Measurements from ENCODE around the gene FGD4. TPM values are rescaled to one million over a fixed set of nuclear protein-coding genes. Genes with fewer than 3 reads are reported as not detected.

FGD4 gene
- total RNA-seq, 2 experiments from 2014 or later, result 0.08 to 0.15 TPM

GRCh38 chr12:32471591-32472001 lies 72.2 kb downstream of the FGD4 start:
- POLR2A ChIA-PET, result no interaction called here
- no peaks in the 10 kb centered on the region for H3K4me1 Mint-ChIP-seq
- CTCF ChIA-PET, result interaction anchor here (0.5 kb wide), 1 partner anchor 214 kb away, joined by 3 read pairs; no protein-coding TSS in a partner anchor

DNA sequence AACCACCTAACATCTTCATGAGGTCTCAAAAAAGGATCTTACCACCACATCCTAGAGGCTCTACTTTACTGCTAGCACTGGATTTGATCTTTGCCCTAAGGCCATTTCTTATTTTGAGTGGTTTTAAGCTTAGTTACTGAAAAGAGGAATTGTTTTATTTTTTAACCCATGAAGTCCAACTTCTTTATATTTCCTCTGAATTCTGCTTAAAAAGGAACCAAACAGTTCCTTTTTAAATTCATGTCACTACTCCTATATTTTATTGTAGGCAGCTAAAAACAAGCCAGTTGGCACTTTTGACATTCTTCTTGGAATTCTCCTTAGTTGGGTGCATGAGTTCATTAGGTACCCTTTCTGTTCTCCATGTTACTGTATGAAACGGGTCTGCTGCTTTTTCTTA lies 76.4 kb downstream of the FGD4 start:
- no peaks in the 10 kb centered on the region for H3K9me3 Mint-ChIP-seq
- DNase-seq, result no peak
- POLR2A ChIA-PET, result no interaction called here
- CTCF ChIA-PET, result no interaction called here
- no peak overlapping the region for H3K27ac Mint-ChIP-seq
- H3K36me3 Mint-ChIP-seq (ENCODE audit: low read depth), result no peaks in the 10 kb centered on the region
- H3K27me3 Mint-ChIP-seq, result peaks cover 4% of the 10 kb centered on the region
- no peaks in the 10 kb centered on the region for H3K4me1 Mint-ChIP-seq
- H3K4me3 Mint-ChIP-seq, result no peak overlapping the region

More at GRCh38 chr12:32471591-32472001, 72.2 kb downstream of the FGD4 start:
- peaks cover 1% of the 10 kb centered on the region for H3K27me3 Mint-ChIP-seq
- no peak overlapping the region for H3K4me3 Mint-ChIP-seq
- no peaks in the 10 kb centered on the region for H3K9me3 Mint-ChIP-seq
- no peak overlapping the region for H3K27ac Mint-ChIP-seq
- no peaks in the 10 kb centered on the region for H3K36me3 Mint-ChIP-seq (ENCODE audit: low read depth)
- no peak for DNase-seq

DNA sequence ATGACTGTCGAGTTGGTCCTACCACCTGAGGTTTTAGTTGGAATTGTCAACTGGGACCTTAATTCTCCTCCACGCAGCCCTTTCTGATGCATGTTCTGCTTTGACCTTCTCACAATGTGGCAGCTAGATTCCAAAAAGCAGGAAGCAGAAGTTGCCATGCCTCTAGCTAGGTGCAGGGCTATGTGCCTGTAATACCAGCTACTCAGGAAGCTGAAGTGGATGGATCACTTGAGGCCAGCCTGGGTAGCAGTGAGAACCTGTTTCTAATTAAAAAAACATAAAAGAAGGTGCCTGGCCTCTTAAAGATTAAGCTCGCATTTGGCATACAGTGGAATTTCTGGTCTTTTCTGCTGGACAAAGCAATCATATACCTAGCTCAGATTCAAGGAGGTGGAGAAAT lies 77.1 kb downstream of the FGD4 start:
- CTCF ChIA-PET, result no interaction called here
- no peak overlapping the region for H3K27ac Mint-ChIP-seq
- POLR2A ChIA-PET, result no interaction called here
- no peaks in the 10 kb centered on the region for H3K36me3 Mint-ChIP-seq (ENCODE audit: low read depth)
- no peaks in the 10 kb centered on the region for H3K9me3 Mint-ChIP-seq
- no peaks in the 10 kb centered on the region for H3K4me1 Mint-ChIP-seq
- H3K27me3 Mint-ChIP-seq, result peaks cover 4% of the 10 kb centered on the region
- H3K4me3 Mint-ChIP-seq, result no peak overlapping the region
- no peak for DNase-seq

GRCh38 chr12:32477714-32478113 lies 78.4 kb downstream of the FGD4 start:
- H3K9me3 Mint-ChIP-seq, result no peaks in the 10 kb centered on the region
- no peak overlapping the region for H3K4me3 Mint-ChIP-seq
- H3K27me3 Mint-ChIP-seq, result peaks cover 4% of the 10 kb centered on the region
- no peak overlapping the region for H3K27ac Mint-ChIP-seq
- H3K4me1 Mint-ChIP-seq, result no peaks in the 10 kb centered on the region
- ChIA-PET POLR2A (no interaction called here), CTCF (no interaction called here)
- H3K36me3 Mint-ChIP-seq (ENCODE audit: low read depth), result no peaks in the 10 kb centered on the region
- no peak for DNase-seq

GRCh38 chr12:32478166-32478565 lies 78.8 kb downstream of the FGD4 start:
- CTCF ChIA-PET, result no interaction called here
- H3K4me3 Mint-ChIP-seq, result no peak overlapping the region
- peaks cover 4% of the 10 kb centered on the region for H3K27me3 Mint-ChIP-seq

DNA sequence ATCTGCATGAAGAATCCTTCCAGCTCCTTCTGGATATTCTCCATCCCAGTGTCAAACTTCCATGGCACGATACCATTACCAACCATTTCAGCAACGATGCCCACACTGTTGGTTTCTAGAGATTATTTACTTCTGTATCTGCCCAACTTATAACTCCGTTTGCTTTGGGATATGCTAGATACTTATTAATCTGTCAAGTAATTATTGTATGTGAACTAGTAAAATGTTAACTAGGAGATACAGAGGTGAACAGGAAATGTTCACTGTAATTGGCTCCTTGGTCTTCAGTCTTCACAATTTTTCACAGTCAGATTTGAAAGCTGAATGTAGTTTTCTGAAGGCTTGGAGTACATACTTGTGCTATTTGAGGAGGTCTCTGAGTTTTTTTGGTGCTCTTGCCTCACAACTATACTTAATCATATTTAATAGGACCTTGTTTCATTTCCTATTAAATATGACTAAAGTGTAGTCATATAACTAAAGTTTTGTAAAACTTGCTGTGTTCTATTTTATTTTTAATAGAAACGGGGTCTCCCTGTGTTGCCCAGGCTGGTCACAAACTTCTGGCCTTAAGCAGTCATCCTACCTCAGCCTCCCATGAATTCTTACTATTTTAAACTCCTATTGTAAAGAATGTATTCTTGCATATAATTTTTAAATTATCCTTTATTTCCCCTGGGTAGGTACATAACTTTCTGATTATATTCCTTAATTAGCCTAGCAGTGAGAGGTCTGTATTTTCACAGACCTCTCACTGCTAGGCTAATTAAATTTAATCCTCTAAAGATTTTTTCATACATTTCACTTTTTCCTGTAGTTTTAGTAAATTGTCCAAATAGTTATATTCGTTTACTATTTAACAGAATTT lies 79.7 kb downstream of the FGD4 start:
- POLR2A ChIA-PET, result no interaction called here

More at GRCh38 chr12:32478166-32478565, 78.8 kb downstream of the FGD4 start:
- no peaks in the 10 kb centered on the region for H3K9me3 Mint-ChIP-seq
- no peak for DNase-seq
- POLR2A ChIA-PET, result no interaction called here
- no peak overlapping the region for H3K27ac Mint-ChIP-seq
- no peaks in the 10 kb centered on the region for H3K4me1 Mint-ChIP-seq
- H3K36me3 Mint-ChIP-seq (ENCODE audit: low read depth), result no peaks in the 10 kb centered on the region

DNA sequence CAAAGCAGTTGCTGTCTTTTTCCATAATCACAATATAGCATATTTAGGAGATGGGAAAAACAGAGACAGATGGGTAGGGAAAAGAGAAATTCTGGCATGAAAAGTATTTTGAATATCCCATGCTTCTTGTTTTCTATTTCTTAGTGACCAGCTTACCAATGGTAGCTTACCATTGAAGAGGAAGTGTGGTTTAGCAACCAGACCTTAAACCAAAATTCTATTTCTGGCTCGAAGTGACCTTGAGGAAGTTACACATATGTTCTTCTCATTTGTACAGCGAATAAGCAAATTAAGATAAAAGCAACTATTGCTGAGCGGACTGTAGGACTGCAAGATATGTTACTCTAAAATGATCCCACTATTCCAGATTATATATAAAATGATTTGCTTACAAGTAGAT lies 82.9 kb downstream of the FGD4 start:
- DNase-seq, result no peak
- H3K4me3 Mint-ChIP-seq, result no peak overlapping the region
- CTCF ChIA-PET, result no interaction called here

More for the DNA sequence above, 79.7 kb downstream of the FGD4 start:
- Mint-ChIP-seq H3K36me3 (ENCODE audit: low read depth) (no peaks in the 10 kb centered on the region), H3K4me1 (peaks cover 3% of the 10 kb centered on the region), H3K4me3 (no peak overlapping the region), H3K27me3 (peaks cover 10% of the 10 kb centered on the region), H3K27ac (no peak overlapping the region), H3K9me3 (no peaks in the 10 kb centered on the region)
- CTCF ChIA-PET, result no interaction called here
- no peak for DNase-seq

GRCh38 chr12:32483499-32483898 lies 84.1 kb downstream of the FGD4 start:
- ChIA-PET CTCF (no interaction called here), POLR2A (no interaction called here)
- no peak for DNase-seq
- Mint-ChIP-seq H3K27ac (no peak overlapping the region), H3K4me1 (peaks cover 3% of the 10 kb centered on the region), H3K36me3 (ENCODE audit: low read depth) (no peaks in the 10 kb centered on the region), H3K27me3 (peaks cover 8% of the 10 kb centered on the region), H3K4me3 (no peak overlapping the region), H3K9me3 (no peaks in the 10 kb centered on the region)

More for the DNA sequence above, 82.9 kb downstream of the FGD4 start:
- H3K27me3 Mint-ChIP-seq, result peaks cover 11% of the 10 kb centered on the region
- H3K4me1 Mint-ChIP-seq, result peaks cover 3% of the 10 kb centered on the region
- no peak overlapping the region for H3K27ac Mint-ChIP-seq
- H3K36me3 Mint-ChIP-seq (ENCODE audit: low read depth), result no peaks in the 10 kb centered on the region
- no peaks in the 10 kb centered on the region for H3K9me3 Mint-ChIP-seq
- POLR2A ChIA-PET, result no interaction called here

- Mint-ChIP-seq H3K9me3 (no peaks in the 10 kb centered on the region), H3K36me3 (ENCODE audit: low read depth) (no peaks in the 10 kb centered on the region), H3K27ac (no peak overlapping the region), H3K4me3 (no peak overlapping the region), H3K27me3 (peaks cover 9% of the 10 kb centered on the region), H3K4me1 (peaks cover 3% of the 10 kb centered on the region)
- ChIA-PET POLR2A (no interaction called here), CTCF (no interaction called here)
- DNase-seq, result no peak
Observed at GRCh38 chr12:32483993-32484392, 84.6 kb downstream of the FGD4 start.

DNA sequence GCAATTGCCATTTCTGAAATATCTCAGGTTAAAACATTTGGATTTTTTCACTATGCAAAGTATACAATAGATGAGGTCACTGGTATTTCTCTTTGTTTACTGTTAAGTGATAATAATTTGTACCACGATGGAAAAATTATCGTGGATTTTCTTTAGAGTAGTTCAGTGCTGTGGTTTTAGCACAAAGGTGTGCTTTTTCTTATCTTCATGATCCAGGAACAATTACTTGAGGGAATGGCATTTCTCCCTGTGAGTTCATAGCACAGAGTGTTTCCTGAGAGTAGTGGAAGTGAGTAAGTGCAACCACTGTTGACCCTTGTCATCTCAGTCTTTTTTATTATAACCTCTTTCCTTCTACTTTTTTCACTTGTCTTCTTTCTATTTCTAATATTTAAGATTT lies 86.8 kb downstream of the FGD4 start:
- Mint-ChIP-seq H3K9me3 (no peaks in the 10 kb centered on the region), H3K27ac (no peak overlapping the region), H3K27me3 (peaks cover 14% of the 10 kb centered on the region), H3K4me3 (no peak overlapping the region), H3K36me3 (ENCODE audit: low read depth) (no peaks in the 10 kb centered on the region), H3K4me1 (peaks cover 3% of the 10 kb centered on the region)
- ChIA-PET CTCF (no interaction called here), POLR2A (no interaction called here)
- DNase-seq, result no peak

DNA sequence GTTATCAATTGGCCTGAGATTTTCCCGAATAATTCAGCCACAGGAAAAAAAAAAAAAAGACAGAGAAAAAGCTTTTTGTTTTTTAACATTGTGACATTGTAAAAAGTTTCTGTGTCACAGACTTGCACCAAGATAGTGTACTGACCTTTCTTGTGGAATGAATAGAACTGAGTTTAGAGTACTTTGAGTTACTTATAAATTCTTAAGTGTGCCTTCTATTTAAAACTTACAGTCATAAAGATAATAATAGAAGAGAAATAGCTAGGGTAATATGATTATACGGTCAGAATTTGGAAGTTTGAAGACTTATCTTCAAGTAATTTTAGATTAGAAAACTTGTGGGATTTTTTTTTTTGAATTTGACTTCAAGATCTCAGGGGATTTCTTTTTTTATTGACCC lies 88.8 kb downstream of the FGD4 start:
- ChIA-PET CTCF (no interaction called here), POLR2A (no interaction called here)
- DNase-seq, result no peak
- Mint-ChIP-seq H3K27ac (no peak overlapping the region), H3K4me3 (no peak overlapping the region), H3K4me1 (peaks cover 3% of the 10 kb centered on the region), H3K9me3 (no peaks in the 10 kb centered on the region), H3K27me3 (peaks cover 23% of the 10 kb centered on the region), H3K36me3 (ENCODE audit: low read depth) (no peaks in the 10 kb centered on the region)

GRCh38 chr12:32489070-32489469 lies 89.7 kb downstream of the FGD4 start:
- H3K9me3 Mint-ChIP-seq, result no peaks in the 10 kb centered on the region
- ChIA-PET POLR2A (no interaction called here), CTCF (no interaction called here)
- no peak for DNase-seq
- H3K27me3 Mint-ChIP-seq, result peaks cover 17% of the 10 kb centered on the region
- H3K4me1 Mint-ChIP-seq, result no peaks in the 10 kb centered on the region
- H3K36me3 Mint-ChIP-seq (ENCODE audit: low read depth), result no peaks in the 10 kb centered on the region
- no peak overlapping the region for H3K27ac Mint-ChIP-seq
- no peak overlapping the region for H3K4me3 Mint-ChIP-seq

GRCh38 chr12:32490801-32491200 lies 91.4 kb downstream of the FGD4 start:
- H3K27me3 Mint-ChIP-seq, result peaks cover 16% of the 10 kb centered on the region
- no peak overlapping the region for H3K27ac Mint-ChIP-seq
- POLR2A ChIA-PET, result no interaction called here

DNA sequence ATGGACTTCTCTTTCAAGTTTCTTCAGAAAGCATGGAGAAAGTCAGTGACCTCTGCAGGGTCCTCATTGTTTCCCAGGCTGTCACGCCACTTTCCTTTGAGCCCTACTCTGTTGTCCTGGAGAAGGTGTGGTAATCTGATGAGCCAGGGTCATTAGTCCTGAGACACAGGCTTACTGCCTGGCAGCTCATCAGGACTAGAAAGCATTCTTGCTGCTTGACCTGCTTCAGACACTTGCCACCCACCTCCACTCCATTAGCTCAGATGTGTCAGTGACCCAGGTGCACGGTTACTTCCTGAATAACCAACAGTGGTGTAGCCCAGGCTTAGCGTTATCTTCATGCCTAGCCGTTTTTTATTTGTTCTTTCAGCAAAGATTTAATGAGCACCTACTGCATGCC lies 93.9 kb downstream of the FGD4 start:
- CTCF ChIA-PET, result interaction anchor here (0.5 kb wide), 1 partner anchor 378 kb away, joined by 3 read pairs; no protein-coding TSS in a partner anchor
- POLR2A ChIA-PET, result no interaction called here
- H3K36me3 Mint-ChIP-seq (ENCODE audit: low read depth), result no peaks in the 10 kb centered on the region
- no peaks in the 10 kb centered on the region for H3K9me3 Mint-ChIP-seq
- H3K27me3 Mint-ChIP-seq, result peaks cover 16% of the 10 kb centered on the region
- H3K27ac Mint-ChIP-seq, result no peak overlapping the region
- no peak for DNase-seq
- H3K4me3 Mint-ChIP-seq, result no peak overlapping the region
- H3K4me1 Mint-ChIP-seq, result no peaks in the 10 kb centered on the region

More at GRCh38 chr12:32490801-32491200, 91.4 kb downstream of the FGD4 start:
- no peak for DNase-seq
- H3K4me1 Mint-ChIP-seq, result no peaks in the 10 kb centered on the region
- no peaks in the 10 kb centered on the region for H3K9me3 Mint-ChIP-seq
- CTCF ChIA-PET, result no interaction called here
- H3K4me3 Mint-ChIP-seq, result no peak overlapping the region
- H3K36me3 Mint-ChIP-seq (ENCODE audit: low read depth), result no peaks in the 10 kb centered on the region
